Head of caudate nucleus (tissue), 42 donors: ENCODE measurements around the gene ECPAS.
"Not testable (repeated sequence)": the region's sequence is repeated elsewhere in the genome, so short reads cannot be mapped to it uniquely, and the experiment has no call there.

Source experiments
- DNase-seq, 42 donors: peaks; one replicate each; pipeline versions ENCODE4 v3.0.0 to v3.0.0-alpha.2; 2020 to 2021; ENCODE audit warnings: mixed read lengths in 7 of 42
- intact Hi-C: fragments of 100-400 bp; cut with DNase I; formaldehyde crosslinking; loops from one replicate; pipeline ENCODE4 v1.15.0; 2022

Gene ECPAS, protein sequence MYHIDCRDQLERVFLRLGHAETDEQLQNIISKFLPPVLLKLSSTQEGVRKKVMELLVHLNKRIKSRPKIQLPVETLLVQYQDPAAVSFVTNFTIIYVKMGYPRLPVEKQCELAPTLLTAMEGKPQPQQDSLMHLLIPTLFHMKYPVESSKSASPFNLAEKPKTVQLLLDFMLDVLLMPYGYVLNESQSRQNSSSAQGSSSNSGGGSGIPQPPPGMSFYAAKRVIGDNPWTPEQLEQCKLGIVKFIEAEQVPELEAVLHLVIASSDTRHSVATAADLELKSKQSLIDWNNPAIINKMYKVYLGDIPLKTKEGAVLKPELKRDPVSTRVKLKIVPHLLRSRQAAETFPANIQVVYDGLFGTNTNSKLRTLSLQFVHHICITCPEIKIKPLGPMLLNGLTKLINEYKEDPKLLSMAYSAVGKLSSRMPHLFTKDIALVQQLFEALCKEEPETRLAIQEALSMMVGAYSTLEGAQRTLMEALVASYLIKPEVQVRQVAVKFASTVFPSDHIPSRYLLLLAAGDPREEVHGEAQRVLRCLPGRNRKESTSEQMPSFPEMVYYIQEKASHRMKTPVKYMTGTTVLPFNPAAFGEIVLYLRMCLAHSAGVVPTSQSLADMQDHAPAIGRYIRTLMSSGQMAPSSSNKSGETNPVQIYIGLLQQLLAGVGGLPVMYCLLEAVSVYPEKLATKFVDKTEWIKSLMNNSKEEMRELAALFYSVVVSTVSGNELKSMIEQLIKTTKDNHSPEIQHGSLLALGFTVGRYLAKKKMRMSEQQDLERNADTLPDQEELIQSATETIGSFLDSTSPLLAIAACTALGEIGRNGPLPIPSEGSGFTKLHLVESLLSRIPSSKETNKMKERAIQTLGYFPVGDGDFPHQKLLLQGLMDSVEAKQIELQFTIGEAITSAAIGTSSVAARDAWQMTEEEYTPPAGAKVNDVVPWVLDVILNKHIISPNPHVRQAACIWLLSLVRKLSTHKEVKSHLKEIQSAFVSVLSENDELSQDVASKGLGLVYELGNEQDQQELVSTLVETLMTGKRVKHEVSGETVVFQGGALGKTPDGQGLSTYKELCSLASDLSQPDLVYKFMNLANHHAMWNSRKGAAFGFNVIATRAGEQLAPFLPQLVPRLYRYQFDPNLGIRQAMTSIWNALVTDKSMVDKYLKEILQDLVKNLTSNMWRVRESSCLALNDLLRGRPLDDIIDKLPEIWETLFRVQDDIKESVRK (N-terminal part only)

DNA sequence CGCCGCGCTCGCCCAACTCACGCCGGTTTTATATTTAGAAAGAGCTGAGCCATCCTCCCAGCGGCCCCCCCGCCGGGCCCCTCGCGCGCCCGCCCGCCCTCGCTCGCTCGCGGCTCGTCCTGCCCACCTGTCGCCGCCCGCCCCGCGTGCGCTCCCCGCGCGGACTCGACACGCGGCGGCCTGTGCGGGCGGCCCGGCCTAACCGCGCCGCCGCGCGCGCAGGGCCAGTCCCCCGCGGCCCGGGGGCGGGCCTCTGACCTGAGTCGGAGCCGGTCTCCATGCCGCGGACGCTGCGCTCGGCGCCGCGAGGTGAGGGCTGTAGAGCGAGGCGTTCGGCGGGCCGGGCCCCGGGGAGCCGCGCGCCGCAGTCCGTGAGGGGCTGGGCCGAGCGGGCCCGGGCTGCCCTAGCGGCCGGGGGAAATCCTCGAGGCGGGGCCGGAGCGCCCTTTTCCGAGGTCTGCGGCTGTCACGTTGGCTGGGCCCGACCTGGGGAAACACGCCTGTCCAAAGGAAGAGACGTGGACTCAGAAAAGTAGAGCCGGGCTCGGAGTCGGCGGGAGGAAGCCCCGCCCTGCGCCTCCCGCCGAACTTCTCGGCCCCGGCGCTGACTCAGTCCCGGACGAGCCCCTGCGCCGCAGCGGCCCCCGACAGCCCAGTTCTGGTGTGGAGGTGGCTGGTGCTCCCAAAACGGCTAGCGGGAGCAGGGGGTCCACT is at the start of gene ECPAS:
Gene ECPAS, minus strand, starts transcription at position 526 of the 714 bp plus-strand sequence. CDS start 11,465 bp downstream, outside the sequence.
- peak in 40 of 42 donors; percentile 39 to 83 (median 67) for DNase-seq
- intact Hi-C loops = loop anchor here (5.0 to 10.0 kb wide), 2 partner anchors 43 to 69 kb away; partner anchors contain the start of gene ZNF483

DNA sequence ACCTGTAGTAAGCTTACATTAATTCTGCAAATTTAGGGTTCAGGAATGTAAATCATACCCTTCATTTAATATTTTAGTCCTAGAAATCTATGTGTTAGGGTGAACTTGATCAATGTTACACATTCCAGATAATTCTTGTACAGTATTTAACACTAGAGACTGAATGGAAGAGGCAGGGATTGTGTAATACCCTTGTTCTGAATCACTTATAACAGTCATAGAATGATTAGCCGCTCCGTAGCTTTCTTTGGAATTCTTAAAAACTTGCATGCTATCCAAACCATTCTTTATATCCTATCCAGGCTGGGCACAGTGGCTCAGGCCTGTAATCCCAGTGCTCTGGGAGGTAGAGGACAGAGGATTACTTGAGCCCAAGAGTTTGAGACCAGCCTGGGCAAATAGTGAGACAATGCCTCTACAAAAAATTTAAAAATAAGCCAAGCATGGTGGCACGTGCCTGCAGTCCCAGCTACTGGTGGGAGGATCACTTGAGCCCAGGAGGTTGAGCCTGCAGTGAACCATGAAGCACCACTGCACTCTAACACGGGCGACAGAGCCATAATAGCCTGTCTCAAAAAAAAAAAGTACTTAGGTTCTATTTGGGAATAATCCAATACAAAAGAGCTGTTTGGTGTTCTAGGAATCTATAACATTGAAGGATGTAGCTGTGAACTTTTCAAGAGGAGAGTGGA is 49.1 kb upstream of the ECPAS start:
- intact Hi-C loops = no loop called here

DNA sequence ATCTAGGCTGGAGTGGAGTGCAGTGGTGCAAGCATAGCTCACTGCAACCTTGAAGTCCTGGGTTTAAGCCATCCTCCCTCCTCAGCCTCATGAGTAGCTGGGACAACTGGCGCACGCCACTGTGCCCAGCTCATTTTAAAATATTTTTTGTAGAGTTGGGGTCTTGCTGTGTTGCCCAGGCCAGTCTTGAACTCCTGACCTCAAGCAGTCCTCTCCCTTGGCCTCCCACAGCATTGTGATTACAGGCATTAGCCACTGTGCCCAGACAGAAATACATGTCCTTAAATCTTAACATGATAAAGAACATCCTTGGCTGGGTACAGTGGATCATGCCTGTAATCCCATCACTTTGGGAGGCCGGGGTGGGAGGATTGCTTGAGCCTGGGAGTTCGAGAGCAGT is 47.5 kb upstream of the ECPAS start:
- intact Hi-C loops = no loop called here
- DNase-seq = no peak

More for the DNA sequence above, 49.1 kb upstream of the ECPAS start:
- no peak for DNase-seq

DNA sequence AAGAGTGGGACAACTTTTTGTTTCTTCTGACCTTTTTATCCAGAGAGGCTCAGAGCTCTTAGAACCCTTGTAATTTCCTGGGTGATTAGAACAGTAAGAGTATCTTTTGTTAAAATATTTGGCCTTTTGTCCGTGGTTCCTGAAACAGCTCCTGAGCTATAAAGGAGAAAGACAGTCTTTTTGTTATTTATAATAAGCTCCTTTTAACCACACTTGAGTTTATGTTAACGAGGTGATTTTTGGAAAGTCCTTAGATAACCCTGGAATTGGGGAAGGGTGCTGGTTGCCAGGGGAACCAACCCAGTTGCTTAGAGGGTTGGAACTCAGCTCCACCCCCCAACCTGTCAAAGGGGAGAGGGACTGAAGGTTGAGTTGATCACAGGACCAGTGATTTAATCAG is 45.6 kb upstream of the ECPAS start:
- intact Hi-C loops = loop anchor here (5.0 to 10.0 kb wide), 2 partner anchors 47 to 115 kb away; partner anchors contain the start of gene ECPAS
- no peak for DNase-seq

DNA sequence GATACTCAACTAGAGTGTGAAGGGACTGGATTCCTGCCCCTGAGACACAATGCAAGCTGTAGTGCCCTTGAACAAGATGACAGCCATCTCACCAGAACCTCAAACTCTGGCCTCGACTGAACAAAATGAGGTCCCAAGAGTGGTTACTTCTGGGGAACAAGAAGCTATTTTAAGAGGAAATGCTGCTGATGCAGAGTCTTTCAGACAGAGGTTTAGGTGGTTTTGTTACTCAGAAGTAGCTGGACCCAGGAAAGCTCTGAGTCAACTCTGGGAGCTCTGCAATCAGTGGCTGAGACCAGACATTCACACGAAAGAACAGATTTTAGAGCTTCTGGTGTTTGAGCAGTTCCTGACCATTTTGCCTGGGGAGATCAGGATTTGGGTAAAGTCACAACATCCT is 43.2 kb upstream of the ECPAS start:
- DNase-seq = no peak
- intact Hi-C loops = loop anchor here (5.0 to 10.0 kb wide), 2 partner anchors 45 to 113 kb away; partner anchors contain the start of gene ECPAS

DNA sequence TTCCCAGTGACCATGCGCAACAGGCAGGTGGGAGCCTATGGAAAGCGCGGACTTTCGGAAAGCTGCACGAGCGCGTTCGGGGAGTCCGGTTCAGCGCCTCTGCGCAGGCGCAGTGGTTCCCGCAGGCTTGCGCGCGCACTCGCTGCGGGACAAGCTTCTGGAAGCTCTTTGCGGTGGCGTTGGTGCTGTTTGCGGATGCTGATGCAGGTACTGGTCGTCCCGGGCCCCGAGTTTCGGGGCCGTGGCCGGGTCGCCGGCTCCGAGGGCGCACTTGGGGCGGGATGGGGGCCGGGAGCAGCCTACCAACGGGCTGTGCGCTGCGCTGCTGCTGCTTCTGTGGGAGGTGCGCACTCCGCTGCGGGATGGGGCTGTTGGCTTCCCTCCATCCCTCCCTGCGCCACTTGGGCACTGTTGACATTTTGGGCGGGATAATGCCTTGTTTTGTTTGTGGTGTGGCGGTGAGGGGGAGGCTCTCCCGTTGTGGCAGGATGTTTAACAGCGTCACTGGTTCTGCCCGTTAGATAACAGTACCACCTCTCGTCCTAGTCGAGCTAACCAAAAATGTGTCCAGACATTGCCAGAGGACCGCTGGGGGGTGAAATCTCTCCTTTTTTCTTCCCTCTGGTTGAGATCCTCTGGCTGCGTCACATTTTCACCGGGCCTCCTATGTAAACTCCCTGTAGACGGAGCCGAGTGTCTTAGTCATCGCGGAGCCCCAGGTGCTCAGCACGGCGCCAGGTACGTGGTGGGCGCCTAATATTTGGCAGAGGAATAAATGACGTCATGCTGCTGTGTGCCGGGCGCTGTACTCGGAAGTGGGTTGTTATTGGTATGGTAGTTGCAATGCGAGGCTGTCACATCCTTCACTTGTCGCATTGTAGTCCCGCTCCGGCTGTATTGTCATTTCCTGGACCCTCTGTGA is 41.1 kb upstream of the ECPAS start, which contains the start of gene ZNF483:
Gene ZNF483, plus strand, starts transcription at position 124 of the 922 bp plus-strand sequence. CDS start 2,217 bp downstream, outside the sequence.
- DNase-seq = peak; percentile 68 to 95 (median 88)
- intact Hi-C loops = loop anchor here (5.0 to 10.0 kb wide), 2 partner anchors 43 to 111 kb away; partner anchors contain the start of gene ECPAS

DNA sequence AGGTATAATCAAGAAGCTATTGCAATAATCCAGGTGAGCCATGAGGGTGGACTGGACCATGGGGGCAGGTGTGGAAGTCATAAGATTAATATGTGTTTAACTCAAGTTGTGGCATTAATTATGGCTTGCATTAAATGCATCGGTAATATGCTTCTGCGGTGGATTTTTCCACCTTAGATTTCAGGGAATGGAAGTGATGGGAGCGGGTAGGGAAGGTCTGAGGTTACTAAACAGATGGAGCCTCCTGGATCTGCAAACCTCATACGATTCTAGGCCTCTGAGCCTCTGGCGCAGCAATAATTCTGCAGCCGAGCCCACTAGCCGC is 40.5 kb upstream of the ECPAS start:
- intact Hi-C loops = loop anchor here (5.0 to 10.0 kb wide), 2 partner anchors 42 to 110 kb away; partner anchors contain the start of gene ECPAS
- DNase-seq = no peak

DNA sequence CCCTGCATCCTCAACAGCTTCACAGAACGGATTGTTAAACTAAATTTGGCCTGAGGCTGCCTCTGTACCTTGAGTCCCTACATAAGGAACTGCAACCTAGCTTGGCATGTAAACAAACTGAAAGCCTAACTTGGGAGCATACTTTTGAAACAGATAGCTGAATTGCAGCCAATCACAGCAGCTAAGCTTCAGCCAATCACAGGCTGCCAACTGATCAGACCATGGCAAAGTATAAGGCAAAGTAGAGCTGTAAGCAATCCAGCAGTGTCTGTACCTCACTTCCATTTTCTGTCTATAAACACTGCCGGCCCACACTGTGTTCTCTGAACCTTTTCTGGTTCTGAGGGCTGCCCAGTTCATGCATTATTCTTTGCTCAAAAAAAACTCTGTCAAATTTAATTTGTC is 31.9 kb upstream of the ECPAS start:
- no peak for DNase-seq
- intact Hi-C loops = no loop called here

DNA sequence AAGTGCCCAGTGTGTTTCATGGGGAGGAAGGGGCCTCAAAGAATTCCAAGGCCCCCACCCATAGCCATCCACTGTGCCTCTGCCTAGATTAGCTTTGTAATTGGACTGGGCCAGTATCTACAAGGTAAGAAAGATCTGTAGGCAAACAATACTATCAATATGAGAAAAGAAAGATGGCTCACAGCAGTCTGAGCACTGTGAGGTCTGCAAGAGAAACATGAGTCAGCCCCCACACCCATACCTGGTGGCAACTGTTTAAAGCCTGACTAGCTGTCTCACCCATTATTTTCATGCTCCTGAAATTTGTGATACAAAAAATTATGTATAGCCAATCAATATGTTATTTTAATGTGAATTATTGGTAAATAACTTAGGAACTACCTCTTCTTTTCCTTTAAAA is 30.8 kb upstream of the ECPAS start:
- intact Hi-C loops = no loop called here
- no peak for DNase-seq

DNA sequence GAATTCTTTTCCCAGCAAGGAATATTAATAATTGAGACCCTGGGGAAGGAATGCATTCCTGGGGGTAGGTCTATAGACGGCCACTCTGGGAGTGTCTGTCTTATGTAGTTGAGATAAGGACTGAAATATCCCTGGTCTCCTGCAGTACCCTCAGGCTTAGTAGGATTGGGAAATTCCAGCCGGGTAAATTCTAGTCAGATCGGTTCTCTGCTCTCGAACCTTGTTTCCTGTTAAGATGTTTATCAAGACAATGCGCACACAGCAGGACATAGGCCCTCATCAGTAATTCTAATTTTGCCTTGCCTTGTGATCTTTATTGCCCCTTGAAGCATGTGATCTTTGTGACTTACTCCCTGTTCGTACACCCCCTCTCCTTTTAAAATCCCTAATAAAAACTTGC is 27.4 kb upstream of the ECPAS start:
- DNase-seq, intact Hi-C loops: not testable (repeated sequence)

DNA sequence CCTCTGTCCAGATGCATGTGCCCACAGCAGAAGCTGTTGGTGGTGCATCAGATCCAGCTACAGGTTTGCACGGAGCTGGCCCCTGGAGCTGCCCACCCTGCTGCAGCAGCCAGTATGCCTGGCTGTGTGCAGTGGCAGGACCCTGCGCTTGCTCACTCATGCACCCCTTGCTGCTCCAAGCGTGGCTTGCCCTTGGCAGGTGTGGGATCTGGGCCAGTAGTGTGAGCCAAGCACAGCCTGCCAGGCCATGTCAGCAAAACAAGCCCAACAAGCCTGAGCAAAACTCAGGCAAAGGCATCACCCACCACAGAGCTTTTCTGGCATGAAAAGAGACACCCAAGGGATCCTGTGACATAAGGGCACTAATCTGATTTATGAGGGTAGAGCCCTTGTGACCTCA is 18.3 kb upstream of the ECPAS start:
- intact Hi-C loops = no loop called here
- no peak for DNase-seq

DNA sequence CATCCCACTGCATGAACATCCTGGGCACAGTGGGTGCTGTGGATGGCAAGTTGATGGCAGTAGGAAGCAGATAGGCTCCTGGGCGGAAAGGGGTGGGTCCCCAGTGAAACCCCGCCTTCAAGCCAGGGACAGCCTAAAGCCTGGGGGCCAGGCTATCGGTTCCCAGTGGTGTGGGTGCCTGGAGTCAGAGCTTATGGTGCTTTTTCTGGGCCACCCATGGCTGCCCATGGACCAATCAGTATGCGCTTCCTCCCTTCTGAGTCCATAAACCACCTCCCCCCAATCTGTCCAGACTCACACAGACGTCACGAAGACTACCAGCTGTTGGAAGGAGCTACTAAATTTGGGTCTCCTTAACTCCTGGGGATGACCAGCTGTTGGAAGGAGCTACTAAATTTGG is 17.5 kb upstream of the ECPAS start:
- intact Hi-C loops = no loop called here
- no peak for DNase-seq

DNA sequence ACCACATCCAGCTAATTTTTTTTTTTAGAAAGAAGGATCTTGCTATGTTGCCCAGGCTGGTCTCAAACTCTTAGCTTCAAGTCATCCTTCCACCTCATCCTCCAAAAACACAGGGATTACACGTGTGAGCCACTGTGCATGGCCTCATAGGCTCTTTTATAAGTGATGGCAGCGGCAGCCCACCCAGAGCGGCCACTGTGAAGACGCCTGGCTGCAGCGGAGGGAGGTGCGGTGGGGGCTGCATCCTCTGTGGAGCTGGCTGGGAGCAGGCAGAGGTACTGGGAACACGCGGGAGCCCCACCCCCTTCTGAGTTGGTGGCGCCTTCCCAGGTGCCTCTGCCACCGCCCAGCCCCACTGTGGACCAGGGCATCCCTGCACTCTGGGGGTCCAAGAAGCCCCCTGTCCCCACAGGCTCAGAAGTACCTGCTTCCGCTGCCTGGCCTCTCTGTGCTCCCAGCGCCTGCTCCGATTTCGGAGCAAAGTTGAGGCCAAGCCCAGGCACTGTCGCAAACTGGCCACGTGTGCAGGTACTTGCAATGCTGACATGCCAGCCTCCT is 16.9 kb upstream of the ECPAS start:
- intact Hi-C loops = no loop called here
- no peak for DNase-seq

DNA sequence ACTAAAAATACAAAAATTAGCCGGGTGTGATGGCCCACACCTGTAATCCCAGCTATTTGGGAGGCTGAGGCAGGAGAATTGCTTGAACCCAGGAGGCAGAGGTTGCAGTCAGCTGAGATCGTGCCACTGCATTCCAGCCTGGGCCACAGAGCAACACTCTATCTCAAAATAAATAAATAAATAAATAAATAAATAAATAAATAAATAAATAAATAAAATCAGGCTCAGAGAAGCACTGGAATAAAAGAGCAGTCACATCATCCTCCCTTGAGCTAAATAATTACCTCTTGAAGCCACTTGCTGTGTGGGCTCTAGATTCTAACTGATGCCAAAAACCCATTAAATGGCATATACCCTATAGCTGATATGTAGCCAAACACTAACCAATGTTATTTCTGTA is 13.0 kb upstream of the ECPAS start:
- DNase-seq, intact Hi-C loops: not testable (repeated sequence)

DNA sequence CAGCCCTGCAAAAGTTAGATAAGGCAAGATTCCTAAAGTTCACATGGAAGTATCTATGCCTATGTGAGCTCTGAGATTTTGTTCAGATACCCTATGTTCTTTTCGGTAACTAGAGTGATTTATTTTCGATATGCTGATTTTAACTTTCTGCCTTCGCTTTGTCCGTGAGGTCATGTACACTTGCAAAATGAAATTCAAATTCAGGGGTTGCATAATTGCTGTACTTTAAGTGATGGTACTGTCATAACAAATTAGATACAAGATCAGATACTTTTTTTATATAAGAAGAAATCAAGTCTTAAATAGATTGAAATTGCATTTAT is 350 bp upstream of the ECPAS start:
- DNase-seq = no peak
- intact Hi-C loops = loop anchor here (5.0 to 10.0 kb wide), 2 partner anchors 43 to 70 kb away; partner anchors contain the start of gene ZNF483

DNA sequence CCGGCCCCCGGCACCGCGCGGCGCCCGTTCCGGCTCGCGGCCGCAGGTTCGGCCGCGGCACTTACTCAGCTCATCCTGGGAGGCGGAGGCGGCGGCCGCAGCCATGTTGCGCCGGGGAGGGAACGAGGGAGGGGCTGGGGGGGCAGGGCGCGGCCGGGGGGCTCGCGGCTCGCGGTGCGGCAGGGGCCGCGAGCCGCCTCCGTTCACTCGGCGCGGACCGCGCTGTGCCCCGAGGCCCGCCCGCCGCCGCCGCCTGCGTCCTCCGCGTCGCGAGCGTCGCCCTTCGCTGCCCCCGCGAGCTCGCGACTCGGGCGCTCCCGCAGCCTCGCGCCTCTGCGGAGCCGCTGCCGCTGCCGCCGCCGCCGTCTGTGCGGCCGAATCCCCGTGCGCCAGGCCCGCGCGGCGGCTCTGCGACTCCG is 735 bp downstream of the ECPAS start:
- peak in 37 of 42 donors; percentile 15 to 72 (median 48) for DNase-seq
- intact Hi-C loops = loop anchor here (5.0 to 10.0 kb wide), 2 partner anchors 44 to 69 kb away; partner anchors contain the start of gene ZNF483
